MM.1S (cell line): ENCODE data around the gene ANKRD6.

Experiments
- EZH2 ChIP-seq: fragments of 300-600 bp; sonication (generic); optimal IDR thresholded peaks from 2 replicates; pipeline ENCODE3; 2017; ENCODE audit warnings: low read depth, mild to moderate bottlenecking, antibody characterized with exemption, low read length, mixed read lengths
- TF ChIP-seq, protein P1 (sequence below): fragments of 300-600 bp; sonication (generic); IDR thresholded peaks from 2 replicates; pipeline ENCODE4 v1.5.1; 2016; ENCODE audit warnings: antibody characterized with exemption, low read length, mixed read lengths

DNA sequence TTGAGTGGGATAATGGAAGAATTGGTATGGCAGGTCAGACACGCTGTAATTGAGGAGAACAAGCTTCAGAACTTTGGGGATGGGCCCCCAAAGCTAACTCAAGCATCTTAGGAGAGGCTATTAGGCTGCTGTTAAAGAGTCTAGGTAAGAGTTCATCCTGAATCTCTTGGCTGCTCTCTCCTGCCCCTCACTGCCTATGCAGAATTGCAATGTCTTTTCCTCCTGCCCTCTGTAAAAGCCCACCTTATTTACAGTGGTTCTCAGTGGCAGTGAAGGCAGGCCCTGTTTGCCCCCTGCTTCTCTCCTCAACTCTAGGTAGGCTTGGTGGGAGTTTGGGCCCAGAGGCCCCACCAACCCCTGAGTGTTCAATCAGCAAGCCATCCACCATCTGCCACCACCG, 150.6 kb downstream of the ANKRD6 start:
- TF ChIP-seq, protein P1, sequence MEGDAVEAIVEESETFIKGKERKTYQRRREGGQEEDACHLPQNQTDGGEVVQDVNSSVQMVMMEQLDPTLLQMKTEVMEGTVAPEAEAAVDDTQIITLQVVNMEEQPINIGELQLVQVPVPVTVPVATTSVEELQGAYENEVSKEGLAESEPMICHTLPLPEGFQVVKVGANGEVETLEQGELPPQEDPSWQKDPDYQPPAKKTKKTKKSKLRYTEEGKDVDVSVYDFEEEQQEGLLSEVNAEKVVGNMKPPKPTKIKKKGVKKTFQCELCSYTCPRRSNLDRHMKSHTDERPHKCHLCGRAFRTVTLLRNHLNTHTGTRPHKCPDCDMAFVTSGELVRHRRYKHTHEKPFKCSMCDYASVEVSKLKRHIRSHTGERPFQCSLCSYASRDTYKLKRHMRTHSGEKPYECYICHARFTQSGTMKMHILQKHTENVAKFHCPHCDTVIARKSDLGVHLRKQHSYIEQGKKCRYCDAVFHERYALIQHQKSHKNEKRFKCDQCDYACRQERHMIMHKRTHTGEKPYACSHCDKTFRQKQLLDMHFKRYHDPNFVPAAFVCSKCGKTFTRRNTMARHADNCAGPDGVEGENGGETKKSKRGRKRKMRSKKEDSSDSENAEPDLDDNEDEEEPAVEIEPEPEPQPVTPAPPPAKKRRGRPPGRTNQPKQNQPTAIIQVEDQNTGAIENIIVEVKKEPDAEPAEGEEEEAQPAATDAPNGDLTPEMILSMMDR, result no peak
- no peak for TF ChIP-seq EZH2
